Measurements from ENCODE around the gene MKNK1.

GRCh38 chr1:46596846-46597245, 7.2 kb downstream of the MKNK1 start:
- TF ChIP-seq CTCF (IDR thresholded peaks at IDR 0.05) (no peak), EZH2 (IDR thresholded peaks at IDR 0.05; ENCODE audit: borderline replicate concordance, insufficient read depth, low read depth, low read length, poor library complexity, severe bottlenecking) (no peak)
